NCI-H82 treated with DMSO at 0.1 percent for 48 hours (cell line): ENCODE data around the gene ANKRD63.

Source experiments
- DNase-seq: peaks from one replicate; lab custom pipeline; 2025; ENCODE audit not compliant: unreplicated experiment; lab: John Stamatoyannopoulos, UW

Gene ANKRD63

GRCh38 chr15:40313531-40314398 lies 30.9 kb upstream of the ANKRD63 start:
- DNase-seq, result peak; percentile 90

DNA sequence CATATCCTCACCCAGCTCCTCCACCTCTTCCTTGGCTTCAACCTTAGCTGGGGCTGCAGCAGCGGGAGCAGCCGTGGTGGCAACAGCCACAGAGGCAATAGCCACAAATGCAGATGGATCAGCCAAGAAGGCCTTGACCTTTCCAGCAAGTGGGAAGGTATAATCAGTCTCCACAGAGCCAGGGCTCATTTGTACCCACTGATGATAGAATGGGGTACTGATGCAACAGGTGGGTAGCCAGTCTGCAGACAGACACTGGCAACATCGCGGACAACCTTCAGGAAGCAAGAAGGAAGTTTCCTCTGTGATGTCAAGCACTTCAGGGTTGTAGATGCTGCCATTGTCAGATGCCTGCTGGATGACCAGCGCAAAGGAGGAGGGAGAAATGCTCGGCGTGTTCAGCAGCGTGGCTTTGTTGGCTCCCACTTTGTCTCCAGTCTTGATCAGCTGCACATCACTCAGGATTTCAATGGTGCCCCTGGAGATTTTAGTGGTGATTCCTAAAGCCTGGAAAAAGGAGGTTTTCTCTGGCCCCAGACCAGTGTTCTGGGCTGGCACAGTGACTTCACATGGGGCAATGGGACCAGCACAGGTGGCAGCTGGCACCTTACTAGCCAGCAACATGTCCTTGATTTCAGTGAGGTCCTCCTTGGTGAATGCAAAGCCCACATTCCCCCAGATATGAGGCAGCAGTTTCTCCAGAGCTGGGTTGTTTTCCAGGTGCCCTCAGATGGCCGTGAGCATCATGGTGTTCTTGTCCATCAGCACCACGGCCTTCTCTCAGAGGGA lies 29.7 kb upstream of the ANKRD63 start:
- DNase-seq, result no peak

GRCh38 chr15:40310993-40311392 lies 28.1 kb upstream of the ANKRD63 start:
- DNase-seq, result no peak

DNA sequence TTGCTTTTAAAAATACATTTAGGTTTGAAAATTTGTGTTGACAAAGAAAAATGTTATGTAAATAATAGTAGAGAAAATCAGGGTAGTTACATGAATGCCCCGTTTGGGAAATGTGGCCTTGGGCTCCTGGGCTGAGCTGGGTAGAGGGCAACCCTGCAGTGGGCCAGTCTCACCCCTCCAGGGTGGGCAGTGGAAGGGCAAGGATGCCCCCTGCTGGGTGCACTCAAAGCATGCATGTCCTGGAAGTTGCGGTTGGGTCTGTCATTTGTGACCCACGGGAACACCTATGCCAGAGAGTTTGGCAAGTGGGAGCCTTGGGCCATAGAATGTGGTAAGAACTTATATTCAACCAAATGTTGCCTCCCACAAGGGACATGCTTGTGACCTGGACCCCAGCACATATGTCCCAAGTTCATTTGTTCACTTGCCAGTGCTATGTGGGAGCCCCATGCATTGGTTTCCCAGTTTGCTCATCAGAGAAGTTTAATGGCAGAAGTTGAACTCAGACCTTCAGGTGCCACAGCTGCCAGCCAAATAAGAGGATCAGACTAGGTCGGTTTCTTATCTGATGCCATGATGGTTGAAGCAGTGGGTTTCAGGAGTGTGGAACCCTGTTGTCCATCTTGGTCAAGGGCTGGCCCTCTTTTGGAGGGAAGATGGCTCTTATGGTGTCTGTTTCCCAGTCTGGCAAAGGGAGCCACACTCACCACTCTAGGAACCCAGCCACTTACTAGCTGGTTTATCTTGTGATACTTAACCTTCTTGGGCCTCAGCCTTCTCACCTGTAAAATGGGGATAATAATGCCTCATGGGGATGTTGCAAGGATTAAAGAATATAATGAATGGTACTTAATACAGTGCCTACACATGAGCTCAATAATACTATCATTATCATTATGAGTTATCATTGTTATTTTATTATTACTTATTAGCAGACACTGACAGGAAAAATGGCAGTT lies 27.4 kb upstream of the ANKRD63 start:
- no peak for DNase-seq

DNA sequence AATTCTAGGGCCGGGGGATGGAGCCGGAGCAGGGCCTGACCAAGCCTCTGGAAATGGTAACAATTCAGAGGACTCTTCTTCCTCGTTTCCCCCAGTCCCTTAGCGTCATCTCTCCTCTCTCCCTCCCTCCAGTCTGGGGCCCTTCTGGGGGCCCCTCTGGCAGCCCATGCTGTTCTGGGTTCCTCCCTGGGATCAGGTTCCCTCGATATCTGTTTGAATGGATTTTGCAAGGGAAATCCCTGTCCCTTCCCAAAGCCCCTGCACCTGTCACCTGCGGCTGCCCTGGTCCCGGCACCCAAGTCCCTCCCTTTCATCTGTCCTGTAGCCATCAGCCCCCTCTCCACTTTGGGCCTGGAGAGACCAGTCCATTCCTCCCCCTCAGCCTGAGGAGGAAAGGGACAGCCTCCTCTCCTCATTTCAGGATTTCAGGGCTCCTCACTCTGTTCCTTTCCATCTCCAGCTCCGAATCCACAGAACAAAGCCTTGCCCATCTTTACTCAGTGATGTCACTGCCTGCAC lies 26.5 kb upstream of the ANKRD63 start:
- DNase-seq, result no peak

DNA sequence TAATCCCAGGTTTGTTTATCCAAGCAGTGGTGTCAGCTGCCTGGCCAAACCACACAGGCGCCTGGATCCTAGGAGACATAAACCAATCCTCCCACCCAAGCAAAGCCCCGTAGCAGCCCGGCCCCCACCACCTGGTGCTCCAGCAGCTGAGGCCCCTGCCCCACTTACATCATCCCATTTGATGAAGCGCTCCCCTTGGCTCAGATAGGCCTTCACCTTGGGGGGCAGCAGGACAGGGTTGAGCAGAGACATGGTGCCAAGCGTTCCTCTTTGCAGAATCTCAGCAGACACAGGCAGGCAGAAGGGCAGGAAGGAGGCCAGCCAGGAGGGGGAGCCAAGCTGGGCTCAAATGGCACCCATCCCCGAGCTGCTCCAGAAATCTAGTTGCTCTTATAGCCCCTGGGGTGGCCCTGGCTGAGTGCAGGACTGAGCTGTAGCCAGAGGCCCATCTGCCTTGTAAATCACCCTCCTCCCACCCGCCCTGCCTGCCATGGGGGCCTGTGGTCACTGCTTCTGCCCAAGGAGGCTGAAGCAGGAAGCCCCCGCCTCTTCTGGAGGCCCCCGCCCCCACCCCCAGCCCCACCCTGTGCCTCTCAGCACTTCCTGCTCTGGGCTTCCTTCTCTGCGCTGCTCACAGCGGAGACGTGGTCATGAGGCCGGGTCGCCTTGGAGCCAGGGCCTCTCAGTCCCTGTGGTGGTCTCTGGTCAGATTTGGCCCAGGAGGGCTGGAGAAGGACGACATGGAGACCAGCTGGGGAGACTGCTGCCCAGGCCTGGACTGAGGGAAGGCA lies 24.8 kb upstream of the ANKRD63 start, which contains the start of gene PLCB2:
Gene PLCB2 (minus strand): TSS at position 515 of the 791 bp plus-strand sequence. CDS start 263 bp downstream, at position 252.
- DNase-seq, result peak; percentile 77

DNA sequence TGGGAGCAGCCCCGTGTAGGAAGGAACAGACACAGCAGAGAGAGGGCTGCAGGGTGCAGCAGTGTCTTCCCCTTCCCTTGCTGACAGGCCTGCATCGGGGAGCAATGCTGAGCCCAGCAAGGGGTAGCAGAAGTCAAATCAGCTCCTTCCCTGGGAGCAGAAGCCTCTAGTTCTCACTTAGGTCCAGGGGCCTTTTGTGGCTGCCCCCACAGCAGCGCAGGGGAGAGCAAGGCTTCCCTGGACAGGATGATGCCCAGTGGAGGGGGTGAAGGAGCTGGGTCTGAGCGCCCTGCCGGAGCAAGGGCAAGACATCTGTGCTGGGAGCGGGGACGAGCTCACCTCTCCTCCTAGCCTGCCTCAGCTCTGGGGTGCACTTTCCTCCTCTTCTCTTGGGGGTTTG lies 24.0 kb upstream of the ANKRD63 start:
- no peak for DNase-seq

DNA sequence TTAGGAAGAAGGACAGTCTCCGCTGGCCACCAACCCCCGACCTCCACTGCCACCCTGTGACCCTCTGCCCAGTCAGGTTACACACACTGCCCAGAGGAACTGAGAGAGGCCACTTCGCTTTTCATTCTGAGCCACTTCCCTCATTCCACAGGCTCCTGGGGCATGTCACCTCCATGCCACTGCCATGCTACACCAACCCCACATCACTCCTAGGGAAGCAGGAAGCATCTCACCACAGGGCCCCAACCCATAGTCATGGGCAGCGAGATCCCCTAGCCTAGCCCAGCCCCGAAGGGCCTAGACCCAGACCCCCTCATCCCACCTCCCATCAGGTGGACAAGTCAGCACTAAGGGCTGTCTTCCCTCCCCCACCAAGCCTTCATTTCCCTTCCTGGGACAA lies 23.5 kb upstream of the ANKRD63 start:
- no peak for DNase-seq

DNA sequence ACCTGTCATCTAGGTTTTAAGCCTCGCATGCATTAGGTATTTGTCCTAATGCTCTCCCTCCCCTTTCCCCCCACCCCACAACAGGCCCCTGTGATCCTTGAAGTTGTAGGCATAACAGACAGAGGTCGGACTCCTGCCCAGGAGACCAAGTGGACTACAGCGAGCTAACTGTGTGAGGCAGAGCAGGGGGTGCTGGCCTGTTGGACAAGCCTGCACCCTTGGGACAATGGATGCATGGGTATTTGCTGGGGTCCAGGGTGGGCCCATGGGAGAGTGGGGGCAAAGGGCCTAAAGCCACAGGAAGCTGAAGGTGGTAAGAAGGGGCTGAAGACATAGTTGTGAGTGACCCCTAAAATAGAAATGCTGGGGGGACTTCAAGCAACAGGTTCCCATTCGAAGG lies 22.4 kb upstream of the ANKRD63 start:
- DNase-seq, result no peak

DNA sequence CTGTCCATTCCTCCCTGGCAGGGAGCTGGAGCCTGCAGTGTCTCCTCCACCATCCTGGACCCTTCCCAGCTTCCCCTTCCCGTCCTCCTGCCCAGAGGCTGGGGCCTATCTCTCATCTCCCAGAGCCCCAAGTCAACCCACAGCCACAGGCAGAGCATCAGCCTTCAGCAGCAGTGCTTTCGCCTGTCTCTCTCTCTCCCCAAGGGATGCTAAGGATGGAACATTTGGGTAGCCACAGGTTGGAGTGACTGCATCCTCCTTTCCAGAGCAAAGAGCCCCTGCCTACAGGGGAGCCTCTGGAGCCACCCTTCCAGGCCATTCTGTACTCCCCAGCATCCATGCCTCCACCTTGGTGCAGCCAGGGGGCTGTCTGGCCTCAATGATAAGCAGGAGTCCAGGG lies 20.7 kb upstream of the ANKRD63 start:
- DNase-seq, result no peak

DNA sequence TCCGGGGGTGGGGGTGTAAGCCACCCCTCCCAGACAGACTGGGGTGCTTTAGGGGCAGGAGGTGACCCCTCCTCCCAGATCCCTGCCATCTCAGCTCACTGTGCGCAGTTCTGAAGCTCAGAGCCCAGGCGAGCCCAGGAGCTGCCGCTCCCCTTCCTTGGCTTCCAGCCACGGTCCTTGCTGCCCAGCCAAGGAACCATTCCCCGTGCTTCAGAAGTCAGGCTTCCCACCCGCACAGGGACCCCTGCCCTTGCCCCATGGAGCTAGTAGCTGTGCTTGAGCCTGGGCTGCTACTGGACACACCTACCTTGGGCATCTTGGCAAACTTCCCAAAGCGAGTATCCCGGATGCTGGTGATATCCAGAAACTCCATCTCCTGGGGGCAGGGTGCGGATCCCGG lies 20.1 kb upstream of the ANKRD63 start:
- DNase-seq, result no peak

- DNase-seq, result no peak
Measured at GRCh38 chr15:40302288-40302886, 19.5 kb upstream of the ANKRD63 start.

- DNase-seq, result no peak
Measured at GRCh38 chr15:40301467-40302179, 18.8 kb upstream of the ANKRD63 start.

DNA sequence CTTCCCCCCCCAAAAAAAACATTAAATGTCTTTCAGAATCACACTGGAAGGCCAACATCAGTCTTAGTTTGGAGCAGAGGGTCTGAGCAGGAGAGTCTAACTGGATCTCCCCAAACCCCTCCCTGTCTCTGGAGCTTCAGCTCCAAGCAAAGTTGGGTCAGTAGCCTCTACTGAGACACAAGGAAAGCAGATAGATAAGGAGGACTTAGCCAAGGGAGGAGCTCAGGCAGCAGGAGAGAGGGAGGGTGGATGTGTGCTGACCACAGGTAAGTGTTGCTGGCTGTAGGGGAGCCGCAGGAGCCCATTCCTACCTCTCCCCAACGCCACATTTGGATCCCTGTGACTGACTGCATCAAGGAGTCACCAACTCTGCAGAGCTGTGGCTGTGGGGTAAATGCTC lies 17.9 kb upstream of the ANKRD63 start:
- DNase-seq, result no peak

GRCh38 chr15:40300367-40300766 lies 17.5 kb upstream of the ANKRD63 start:
- no peak for DNase-seq

- DNase-seq, result no peak
Measured at GRCh38 chr15:40298216-40298935, 15.5 kb upstream of the ANKRD63 start.

GRCh38 chr15:40297356-40297755 lies 14.5 kb upstream of the ANKRD63 start:
- DNase-seq, result no peak

DNA sequence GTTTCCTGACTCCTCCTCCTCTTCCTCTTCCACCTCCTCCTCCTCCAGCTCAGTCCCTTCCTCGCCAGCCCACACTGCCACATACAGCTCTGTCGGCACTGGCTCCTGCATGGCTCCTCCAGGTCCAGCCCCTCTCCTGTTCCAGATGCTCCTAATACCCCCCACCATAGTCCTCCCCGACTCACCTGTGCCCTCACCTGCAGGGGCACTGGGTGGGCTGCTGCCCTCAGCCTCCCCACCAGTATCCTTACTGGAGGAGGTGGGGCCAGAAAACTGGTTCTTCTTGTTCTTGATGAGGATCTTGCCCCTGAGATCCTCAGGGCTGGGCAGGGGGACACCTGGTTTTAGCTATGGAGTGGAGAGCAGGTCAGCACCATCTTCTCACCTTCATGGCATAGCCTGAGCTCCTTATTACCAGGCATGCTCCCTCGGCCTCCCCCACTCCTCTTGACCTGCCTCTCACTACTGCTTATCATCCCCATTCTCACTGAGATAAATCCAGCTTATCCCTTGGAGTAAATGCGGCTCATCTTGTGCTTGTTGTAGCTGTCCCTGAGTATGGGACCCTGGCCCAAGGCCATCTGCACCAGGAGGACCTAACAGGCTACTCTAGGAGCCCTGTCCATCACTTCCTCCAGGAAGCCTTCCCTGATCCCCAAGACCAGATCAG lies 13.8 kb upstream of the ANKRD63 start:
- peak; percentile 25 for DNase-seq
